K562 (cell line): ENCODE measurements around the gene OR10H2. TPM values are rescaled to one million over a fixed set of nuclear protein-coding genes. Genes with fewer than 3 reads are reported as not detected.

Source experiments
- polyA plus RNA-seq, 8 experiments: library from polyadenylated mRNA; depleted of rRNA in 4 of 8; stranded (reverse) in 5 of 8; unstranded in 3 of 8; fragments of >200 nt; fragmentation: Nextera tagmentation in 2 of 8; fragmentation: Illumina TruSeq in 1 of 8; extraction: Ambion mirVana in 2 of 8; extraction: Trizol in 1 of 8; gene quantifications; 2 replicates each; pipeline versions ENCODE4 v1.2.1 to v1.2.3, GENCODE V29; 2011 to 2014; ENCODE audit warnings: inconsistent platforms in 1 of 8, missing spikeins in 1 of 8
- total RNA-seq, 7 experiments: library from RNA; depleted of rRNA in 6 of 7; stranded (reverse); fragments of >200 nt in 6 of 7; fragmentation: Illumina TruSeq in 2 of 7; extraction: Trizol in 2 of 7; gene quantifications; 2 replicates each; pipeline versions ENCODE4 v1.2.1 to v1.2.3, GENCODE V29; 2011 to 2021; ENCODE audit warnings: low replicate concordance in 1 of 7

The OR10H2 gene
- total and polyA plus RNA-seq, 9 of the 15 experiments (the other 6 are each of a cell fraction or from before 2014, with no cell fraction given): not detected

Other genes with a start within 250 kb of the OR10H2 start
Only the 7 nearest of the 11 such genes appear.
- not detected in 2 replicates for gene CYP4F8, start 112.8 kb upstream of the OR10H2 start, total RNA-seq (2014; rRNA removed)
- gene CYP4F8, start 112.8 kb upstream of the OR10H2 start, total RNA-seq (2014; rRNA removed; fragmentation: Illumina TruSeq; extraction: Trizol): not detected in 2 replicates
- not detected in 2 replicates for gene CYP4F8, start 112.8 kb upstream of the OR10H2 start, total RNA-seq (2015; rRNA removed; fragmentation: Illumina TruSeq; extraction: Trizol)
- not detected in 2 replicates for gene CYP4F8, start 112.8 kb upstream of the OR10H2 start, total RNA-seq (2021)
- not detected in 2 replicates for gene CYP4F8, start 112.8 kb upstream of the OR10H2 start, polyA plus RNA-seq (2011; rRNA removed)
- gene CYP4F8, start 112.8 kb upstream of the OR10H2 start, polyA plus RNA-seq (2014; fragmentation: Illumina TruSeq; extraction: Trizol): not detected in 2 replicates
- not detected for gene CYP4F8, start 112.8 kb upstream of the OR10H2 start, polyA plus RNA-seq (2014; fragmentation: Nextera tagmentation; extraction: Ambion mirVana)
- gene CYP4F8, start 112.8 kb upstream of the OR10H2 start, polyA plus RNA-seq (2014; rRNA removed): not detected in 2 replicates
- not detected in 2 replicates for gene CYP4F3, start 87.1 kb upstream of the OR10H2 start, total RNA-seq (2014; rRNA removed)
- not detected in 2 replicates for gene CYP4F3, start 87.1 kb upstream of the OR10H2 start, total RNA-seq (2014; rRNA removed; fragmentation: Illumina TruSeq; extraction: Trizol)
- 0.15 and 0.40 TPM in 2 replicates for gene CYP4F3, start 87.1 kb upstream of the OR10H2 start, total RNA-seq (2015; rRNA removed; fragmentation: Illumina TruSeq; extraction: Trizol)
- gene CYP4F3, start 87.1 kb upstream of the OR10H2 start, total RNA-seq (2021): 0.16 TPM in 1 of 2 replicates, not detected in the other
- 0.19 TPM in 1 of 2 replicates, not detected in the other for gene CYP4F3, start 87.1 kb upstream of the OR10H2 start, polyA plus RNA-seq (2011; rRNA removed)
- gene CYP4F3, start 87.1 kb upstream of the OR10H2 start, polyA plus RNA-seq (2014; fragmentation: Illumina TruSeq; extraction: Trizol): not detected in 2 replicates
- under 1 TPM in 1 of 2 experiments, not detected in 1; 0.01 TPM for gene CYP4F3, start 87.1 kb upstream of the OR10H2 start, polyA plus RNA-seq (2014; fragmentation: Nextera tagmentation; extraction: Ambion mirVana)
- gene CYP4F3, start 87.1 kb upstream of the OR10H2 start, polyA plus RNA-seq (2014; rRNA removed): not detected in 2 replicates
- not detected in 2 replicates for gene CYP4F12, start 54.9 kb upstream of the OR10H2 start, total RNA-seq (2014; rRNA removed)
- not detected in 2 replicates for gene CYP4F12, start 54.9 kb upstream of the OR10H2 start, total RNA-seq (2014; rRNA removed; fragmentation: Illumina TruSeq; extraction: Trizol)
- not detected in 2 replicates for gene CYP4F12, start 54.9 kb upstream of the OR10H2 start, total RNA-seq (2015; rRNA removed; fragmentation: Illumina TruSeq; extraction: Trizol)
- gene CYP4F12, start 54.9 kb upstream of the OR10H2 start, total RNA-seq (2021): not detected in 2 replicates
- gene CYP4F12, start 54.9 kb upstream of the OR10H2 start, polyA plus RNA-seq (2011; rRNA removed): not detected in 2 replicates
- gene CYP4F12, start 54.9 kb upstream of the OR10H2 start, polyA plus RNA-seq (2014; fragmentation: Illumina TruSeq; extraction: Trizol): not detected in 2 replicates
- not detected for gene CYP4F12, start 54.9 kb upstream of the OR10H2 start, polyA plus RNA-seq (2014; fragmentation: Nextera tagmentation; extraction: Ambion mirVana)
- gene CYP4F12, start 54.9 kb upstream of the OR10H2 start, polyA plus RNA-seq (2014; rRNA removed): not detected in 2 replicates
- gene OR10H3, start 10.0 kb downstream of the OR10H2 start, total RNA-seq (2014; rRNA removed): not detected in 2 replicates
- gene OR10H3, start 10.0 kb downstream of the OR10H2 start, total RNA-seq (2014; rRNA removed; fragmentation: Illumina TruSeq; extraction: Trizol): not detected in 2 replicates
- not detected in 2 replicates for gene OR10H3, start 10.0 kb downstream of the OR10H2 start, total RNA-seq (2015; rRNA removed; fragmentation: Illumina TruSeq; extraction: Trizol)
- gene OR10H3, start 10.0 kb downstream of the OR10H2 start, total RNA-seq (2021): not detected in 2 replicates
- gene OR10H3, start 10.0 kb downstream of the OR10H2 start, polyA plus RNA-seq (2011; rRNA removed): not detected in 2 replicates
- gene OR10H3, start 10.0 kb downstream of the OR10H2 start, polyA plus RNA-seq (2014; fragmentation: Illumina TruSeq; extraction: Trizol): not detected in 2 replicates
- gene OR10H3, start 10.0 kb downstream of the OR10H2 start, polyA plus RNA-seq (2014; fragmentation: Nextera tagmentation; extraction: Ambion mirVana): not detected
- not detected in 2 replicates for gene OR10H3, start 10.0 kb downstream of the OR10H2 start, polyA plus RNA-seq (2014; rRNA removed)
- not detected in 2 replicates for gene OR10H5, start 59.6 kb downstream of the OR10H2 start, total RNA-seq (2014; rRNA removed)
- gene OR10H5, start 59.6 kb downstream of the OR10H2 start, total RNA-seq (2014; rRNA removed; fragmentation: Illumina TruSeq; extraction: Trizol): not detected in 2 replicates
- gene OR10H5, start 59.6 kb downstream of the OR10H2 start, total RNA-seq (2015; rRNA removed; fragmentation: Illumina TruSeq; extraction: Trizol): not detected in 2 replicates
- gene OR10H5, start 59.6 kb downstream of the OR10H2 start, total RNA-seq (2021): not detected in 2 replicates
- gene OR10H5, start 59.6 kb downstream of the OR10H2 start, polyA plus RNA-seq (2011; rRNA removed): not detected in 2 replicates
- gene OR10H5, start 59.6 kb downstream of the OR10H2 start, polyA plus RNA-seq (2014; fragmentation: Illumina TruSeq; extraction: Trizol): not detected in 2 replicates
- not detected for gene OR10H5, start 59.6 kb downstream of the OR10H2 start, polyA plus RNA-seq (2014; fragmentation: Nextera tagmentation; extraction: Ambion mirVana)
- not detected in 2 replicates for gene OR10H5, start 59.6 kb downstream of the OR10H2 start, polyA plus RNA-seq (2014; rRNA removed)
- not detected in 2 replicates for gene OR10H1, start 87.6 kb downstream of the OR10H2 start, total RNA-seq (2014; rRNA removed)
- gene OR10H1, start 87.6 kb downstream of the OR10H2 start, total RNA-seq (2014; rRNA removed; fragmentation: Illumina TruSeq; extraction: Trizol): not detected in 2 replicates
- not detected in 2 replicates for gene OR10H1, start 87.6 kb downstream of the OR10H2 start, total RNA-seq (2015; rRNA removed; fragmentation: Illumina TruSeq; extraction: Trizol)
- not detected in 2 replicates for gene OR10H1, start 87.6 kb downstream of the OR10H2 start, total RNA-seq (2021)
- gene OR10H1, start 87.6 kb downstream of the OR10H2 start, polyA plus RNA-seq (2011; rRNA removed): not detected in 2 replicates
- not detected in 2 replicates for gene OR10H1, start 87.6 kb downstream of the OR10H2 start, polyA plus RNA-seq (2014; fragmentation: Illumina TruSeq; extraction: Trizol)
- gene OR10H1, start 87.6 kb downstream of the OR10H2 start, polyA plus RNA-seq (2014; fragmentation: Nextera tagmentation; extraction: Ambion mirVana): not detected
- gene OR10H1, start 87.6 kb downstream of the OR10H2 start, polyA plus RNA-seq (2014; rRNA removed): not detected in 2 replicates
- gene CYP4F2, start 170.1 kb downstream of the OR10H2 start, total RNA-seq (2014; rRNA removed): 0.32 and 1.8 TPM in 2 replicates
- gene CYP4F2, start 170.1 kb downstream of the OR10H2 start, total RNA-seq (2014; rRNA removed; fragmentation: Illumina TruSeq; extraction: Trizol): 0.11 TPM in 1 of 2 replicates, not detected in the other
- 0.22 TPM in 1 of 2 replicates, not detected in the other for gene CYP4F2, start 170.1 kb downstream of the OR10H2 start, total RNA-seq (2015; rRNA removed; fragmentation: Illumina TruSeq; extraction: Trizol)
- gene CYP4F2, start 170.1 kb downstream of the OR10H2 start, total RNA-seq (2021): 0.22 and 0.51 TPM in 2 replicates
- gene CYP4F2, start 170.1 kb downstream of the OR10H2 start, polyA plus RNA-seq (2011; rRNA removed): 0.26 and 0.56 TPM in 2 replicates
- gene CYP4F2, start 170.1 kb downstream of the OR10H2 start, polyA plus RNA-seq (2014; fragmentation: Illumina TruSeq; extraction: Trizol): 0.10 and 0.15 TPM in 2 replicates
- gene CYP4F2, start 170.1 kb downstream of the OR10H2 start, polyA plus RNA-seq (2014; fragmentation: Nextera tagmentation; extraction: Ambion mirVana): not detected
- 0.37 and 0.82 TPM in 2 replicates for gene CYP4F2, start 170.1 kb downstream of the OR10H2 start, polyA plus RNA-seq (2014; rRNA removed)